Measurements from ENCODE around the gene NBEA.

The NBEA gene

GRCh38 chr13:35481777-35482176 lies 539.7 kb downstream of the NBEA start:
- Histone ChIP-seq H3K9ac (no peak overlapping the region), H3K4me1 (peaks cover 8 to 19% (median 12%) of the 10 kb centered on the region in 10 experiments; a peak in 18 of 20 replicates), H3K27ac (no peak overlapping the region), H3K4me2 (no peak overlapping the region), H3K9me3 (replicated peaks in 1 of 11) (peaks cover 0 to 7% (median 0%) of the 10 kb centered on the region in 11 experiments; a peak in 4 of 22 replicates), H3K4me3 (no peak overlapping the region), H3K27me3 (peaks cover 0 to 23% (median 11%) of the 10 kb centered on the region in 11 experiments; a peak in 12 of 22 replicates), H3K36me3 (no peaks in the 10 kb centered on the region), H4K20me1 (no peaks in the 10 kb centered on the region)
- TF ChIP-seq Cebpa-rat (IDR thresholded peaks at IDR 0.05), result no peak

- Histone ChIP-seq H3K36me3 (no peaks in the 10 kb centered on the region), H3K9me3 (replicated peaks in 1 of 11) (peaks cover 0 to 7% (median 0%) of the 10 kb centered on the region in 11 experiments; a peak in 4 of 22 replicates), H3K27me3 (peaks cover 0 to 15% (median 8%) of the 10 kb centered on the region in 11 experiments; a peak in 12 of 22 replicates), H3K9ac (no peak overlapping the region), H3K4me2 (no peak overlapping the region), H3K4me3 (no peak overlapping the region), H4K20me1 (no peaks in the 10 kb centered on the region), H3K4me1 (peaks cover 6 to 12% (median 9%) of the 10 kb centered on the region in 10 experiments; a peak in 16 of 20 replicates), H3K27ac (no peak overlapping the region)
- no peak for TF ChIP-seq Cebpa-rat (IDR thresholded peaks at IDR 0.05)
Measured at GRCh38 chr13:35482527-35482926, 540.5 kb downstream of the NBEA start.

GRCh38 chr13:35483761-35484160 lies 541.7 kb downstream of the NBEA start:
- no peaks in the 10 kb centered on the region for H3K36me3 ChIP-seq
- H3K4me2 ChIP-seq, result no peak overlapping the region
- H3K4me3 ChIP-seq, result no peak overlapping the region
- H3K27me3 ChIP-seq, result peaks cover 0 to 3% (median under 1%) of the 10 kb centered on the region in 11 experiments; a peak in 6 of 22 replicates
- no peaks in the 10 kb centered on the region for H4K20me1 ChIP-seq
- H3K9ac ChIP-seq, result no peak overlapping the region
- peaks cover 0 to 3% (median 0%) of the 10 kb centered on the region in 11 experiments; a peak in 4 of 22 replicates for H3K9me3 ChIP-seq (replicated peaks in 1 of 11)
- H3K4me1 ChIP-seq, result peaks cover 0 to 9% (median under 1%) of the 10 kb centered on the region in 10 experiments; a peak in 7 of 20 replicates
- H3K27ac ChIP-seq, result no peak overlapping the region
- no peak for TF ChIP-seq Cebpa-rat (IDR thresholded peaks at IDR 0.05)

GRCh38 chr13:35484384-35484783 lies 542.3 kb downstream of the NBEA start:
- no peaks in the 10 kb centered on the region for H4K20me1 ChIP-seq
- no peaks in the 10 kb centered on the region for H3K36me3 ChIP-seq
- no peak for TF ChIP-seq Cebpa-rat (IDR thresholded peaks at IDR 0.05)
- H3K4me1 ChIP-seq, result peaks cover 0 to 9% (median 0%) of the 10 kb centered on the region in 10 experiments; a peak in 3 of 20 replicates
- peak overlapping the region in 2 of 11 experiments; percentile 51 to 56; a peak in 2 of 22 replicates for H3K4me2 ChIP-seq
- no peak overlapping the region for H3K4me3 ChIP-seq
- no peaks in the 10 kb centered on the region for H3K27me3 ChIP-seq
- peak overlapping the region in 1 of 11 experiments; percentile 41; a peak in 1 of 22 replicates for H3K9ac ChIP-seq
- H3K9me3 ChIP-seq (replicated peaks in 1 of 11), result no peaks in the 10 kb centered on the region
- no peak overlapping the region for H3K27ac ChIP-seq

- no peaks in the 10 kb centered on the region for H4K20me1 ChIP-seq
- TF ChIP-seq Cebpa-rat (IDR thresholded peaks at IDR 0.05), result no peak
- H3K9me3 ChIP-seq (replicated peaks in 1 of 11), result no peaks in the 10 kb centered on the region
- H3K9ac ChIP-seq, result no peak overlapping the region
- no peak overlapping the region for H3K27ac ChIP-seq
- H3K4me3 ChIP-seq, result no peak overlapping the region
- no peaks in the 10 kb centered on the region for H3K27me3 ChIP-seq
- no peaks in the 10 kb centered on the region for H3K36me3 ChIP-seq
- peaks cover 0 to 9% (median 0%) of the 10 kb centered on the region in 10 experiments; a peak in 3 of 20 replicates for H3K4me1 ChIP-seq
- no peak overlapping the region for H3K4me2 ChIP-seq
Measured at GRCh38 chr13:35485424-35485823, 543.4 kb downstream of the NBEA start.

- Histone ChIP-seq H3K9me3 (replicated peaks in 1 of 11) (no peaks in the 10 kb centered on the region), H3K27me3 (no peaks in the 10 kb centered on the region), H3K4me1 (peaks cover 0 to 9% (median 0%) of the 10 kb centered on the region in 10 experiments; a peak in 3 of 20 replicates), H3K4me3 (no peak overlapping the region), H3K4me2 (no peak overlapping the region), H3K9ac (no peak overlapping the region), H4K20me1 (no peaks in the 10 kb centered on the region), H3K36me3 (no peaks in the 10 kb centered on the region), H3K27ac (no peak overlapping the region)
- TF ChIP-seq Cebpa-rat (IDR thresholded peaks at IDR 0.05), result no peak
Measured at GRCh38 chr13:35489050-35489449, 547.0 kb downstream of the NBEA start.

- Histone ChIP-seq H3K36me3 (no peaks in the 10 kb centered on the region), H3K27me3 (no peaks in the 10 kb centered on the region), H3K4me1 (peaks cover 0 to 23% (median 4%) of the 10 kb centered on the region in 10 experiments; a peak in 9 of 20 replicates), H3K9me3 (replicated peaks in 1 of 11) (peaks cover 0 to 7% (median 0%) of the 10 kb centered on the region in 11 experiments; a peak in 2 of 22 replicates), H3K4me3 (no peak overlapping the region), H4K20me1 (no peaks in the 10 kb centered on the region), H3K27ac (peak overlapping the region in 5 of 11 experiments; percentile 0 to 46 (median 37); a peak in 6 of 22 replicates), H3K9ac (no peak overlapping the region), H3K4me2 (peak overlapping the region in 4 of 11 experiments; percentile 41 to 67 (median 56); a peak in 8 of 22 replicates)
- no peak for TF ChIP-seq Cebpa-rat (IDR thresholded peaks at IDR 0.05)
Measured at GRCh38 chr13:35496006-35496405, 553.9 kb downstream of the NBEA start.

- Histone ChIP-seq H3K27ac (peak overlapping the region in 4 of 11 experiments; percentile 0 to 46 (median 39); a peak in 3 of 22 replicates), H3K27me3 (no peaks in the 10 kb centered on the region), H3K36me3 (no peaks in the 10 kb centered on the region), H3K4me2 (peak overlapping the region in 4 of 11 experiments; percentile 41 to 67 (median 56); a peak in 8 of 22 replicates), H4K20me1 (no peaks in the 10 kb centered on the region), H3K4me3 (no peak overlapping the region), H3K4me1 (peaks cover 0 to 23% (median 4%) of the 10 kb centered on the region in 10 experiments; a peak in 9 of 20 replicates), H3K9ac (no peak overlapping the region), H3K9me3 (replicated peaks in 1 of 11) (peaks cover 0 to 7% (median 0%) of the 10 kb centered on the region in 11 experiments; a peak in 2 of 22 replicates)
- peak in 3 of 11 experiments; percentile 21 to 52 (median 27); a peak in 3 of 22 replicates for TF ChIP-seq Cebpa-rat (IDR thresholded peaks at IDR 0.05)
Measured at GRCh38 chr13:35496761-35497386, 554.8 kb downstream of the NBEA start.

- H3K9me3 ChIP-seq (replicated peaks in 1 of 11), result peaks cover 0 to 7% (median 0%) of the 10 kb centered on the region in 11 experiments; a peak in 2 of 22 replicates
- no peaks in the 10 kb centered on the region for H3K27me3 ChIP-seq
- H3K9ac ChIP-seq, result no peak overlapping the region
- H3K36me3 ChIP-seq, result no peaks in the 10 kb centered on the region
- H4K20me1 ChIP-seq, result no peaks in the 10 kb centered on the region
- no peak overlapping the region for H3K4me2 ChIP-seq
- H3K27ac ChIP-seq, result no peak overlapping the region
- TF ChIP-seq Cebpa-rat (IDR thresholded peaks at IDR 0.05), result no peak
- no peak overlapping the region for H3K4me3 ChIP-seq
- peaks cover 0 to 23% (median 4%) of the 10 kb centered on the region in 10 experiments; a peak in 9 of 20 replicates for H3K4me1 ChIP-seq
Measured at GRCh38 chr13:35498231-35498630, 556.2 kb downstream of the NBEA start.
